Measurements from ENCODE around the gene ASPN. TPM values are rescaled to one million over a fixed set of nuclear protein-coding genes. Genes with fewer than 3 reads are reported as not detected.
"Not testable (repeated sequence)": the region's sequence is repeated elsewhere in the genome, so short reads cannot be mapped to it uniquely, and the experiment has no call there.

Gene ASPN
- total and polyA plus RNA-seq, 2 experiments from 2014 or later = 14.0 to 35.3 TPM

- DNase-seq (ENCODE audit: low spot score) = no peak
- Histone ChIP-seq H3K27ac (no peak overlapping the region), H3K36me3 (replicated peaks; ENCODE audit: insufficient read depth, low read depth) (no peaks in the 10 kb centered on the region), H3K9me3 (ENCODE audit: low read depth) (no peaks in the 10 kb centered on the region), H3K4me3 (no peak overlapping the region), H2AFZ (no peak overlapping the region), H3K4me1 (ENCODE audit: insufficient read depth) (peaks cover 8% of the 10 kb centered on the region), H3K4me2 (no peak overlapping the region), H3K9me2 (replicated peaks; ENCODE audit: insufficient read depth) (no peaks in the 10 kb centered on the region), H3K79me2 (no peaks in the 10 kb centered on the region), H3K27me3 (no peaks in the 10 kb centered on the region), H4K20me1 (ENCODE audit: insufficient read depth, poor library complexity, severe bottlenecking) (no peaks in the 10 kb centered on the region)
- TF ChIP-seq EZH2 (IDR thresholded peaks at IDR 0.05; ENCODE audit: borderline replicate concordance) (no peak), CTCF (IDR thresholded peaks at IDR 0.05; ENCODE audit: poor library complexity) (no peak), EZH2phosphoT487 (IDR thresholded peaks at IDR 0.05; ENCODE audit: low read depth, severe bottlenecking, unreplicated experiment) (no peak)
- 90% methylated on average over 2 of the region's 2 CpGs for WGBS (ENCODE audit: low lambda C conversion rate, missing lambda C conversion rate)
Measured at GRCh38 chr9:92422611-92423338, 59.5 kb downstream of the ASPN start.

GRCh38 chr9:92414566-92414965, 67.7 kb downstream of the ASPN start:
- H4K20me1 ChIP-seq (ENCODE audit: insufficient read depth, poor library complexity, severe bottlenecking) = no peaks in the 10 kb centered on the region
- H3K27me3 ChIP-seq = no peaks in the 10 kb centered on the region
- H3K4me1 ChIP-seq (ENCODE audit: insufficient read depth) = peaks cover 3% of the 10 kb centered on the region
- DNase-seq (ENCODE audit: low spot score) = no peak
- TF ChIP-seq CTCF (IDR thresholded peaks at IDR 0.05; ENCODE audit: poor library complexity) = no peak
- TF ChIP-seq EZH2 (IDR thresholded peaks at IDR 0.05; ENCODE audit: borderline replicate concordance) = no peak
- no peak for TF ChIP-seq EZH2phosphoT487 (IDR thresholded peaks at IDR 0.05; ENCODE audit: low read depth, severe bottlenecking, unreplicated experiment)
- H3K79me2 ChIP-seq = no peaks in the 10 kb centered on the region
- no peaks in the 10 kb centered on the region for H3K36me3 ChIP-seq (replicated peaks; ENCODE audit: insufficient read depth, low read depth)
- no peak overlapping the region for H3K4me3 ChIP-seq
- no peak overlapping the region for H3K4me2 ChIP-seq
- WGBS (ENCODE audit: low lambda C conversion rate, missing lambda C conversion rate) = 91% methylated on average over 1 of the region's 1 CpG
- no peak overlapping the region for H2AFZ ChIP-seq
- no peak overlapping the region for H3K27ac ChIP-seq
- no peaks in the 10 kb centered on the region for H3K9me3 ChIP-seq (ENCODE audit: low read depth)
- no peaks in the 10 kb centered on the region for H3K9me2 ChIP-seq (replicated peaks; ENCODE audit: insufficient read depth)

GRCh38 chr9:92411157-92411556, 71.1 kb downstream of the ASPN start:
- not testable (repeated sequence) for H3K4me2 ChIP-seq; H4K20me1 ChIP-seq (ENCODE audit: insufficient read depth, poor library complexity, severe bottlenecking); DNase-seq (ENCODE audit: low spot score); H3K9me3 ChIP-seq (ENCODE audit: low read depth); H3K36me3 ChIP-seq (replicated peaks; ENCODE audit: insufficient read depth, low read depth); H2AFZ ChIP-seq; H3K79me2 ChIP-seq; H3K9me2 ChIP-seq (replicated peaks; ENCODE audit: insufficient read depth); H3K4me3 ChIP-seq; H3K27me3 ChIP-seq
- Histone ChIP-seq H3K27ac (peak overlapping the region; percentile 49), H3K4me1 (ENCODE audit: insufficient read depth) (peaks cover 11% of the 10 kb centered on the region)
- WGBS (ENCODE audit: low lambda C conversion rate, missing lambda C conversion rate) = 80% methylated on average over 4 of the region's 4 CpGs

GRCh38 chr9:92408747-92409478, 73.4 kb downstream of the ASPN start:
- H3K79me2 ChIP-seq = no peaks in the 10 kb centered on the region
- no peaks in the 10 kb centered on the region for H3K9me2 ChIP-seq (replicated peaks; ENCODE audit: insufficient read depth)
- no peaks in the 10 kb centered on the region for H4K20me1 ChIP-seq (ENCODE audit: insufficient read depth, poor library complexity, severe bottlenecking)
- no peak overlapping the region for H3K4me3 ChIP-seq
- TF ChIP-seq CTCF (IDR thresholded peaks at IDR 0.05; ENCODE audit: poor library complexity) = no peak
- no peak for TF ChIP-seq EZH2 (IDR thresholded peaks at IDR 0.05; ENCODE audit: borderline replicate concordance)
- TF ChIP-seq EZH2phosphoT487 (IDR thresholded peaks at IDR 0.05; ENCODE audit: low read depth, severe bottlenecking, unreplicated experiment) = no peak
- no peaks in the 10 kb centered on the region for H3K9me3 ChIP-seq (ENCODE audit: low read depth)
- DNase-seq (ENCODE audit: low spot score) = no peak
- H3K27me3 ChIP-seq = no peaks in the 10 kb centered on the region
- H3K4me1 ChIP-seq (ENCODE audit: insufficient read depth) = peaks cover 14% of the 10 kb centered on the region
- no peak overlapping the region for H2AFZ ChIP-seq
- H3K4me2 ChIP-seq = no peak overlapping the region
- H3K27ac ChIP-seq = peak overlapping the region; percentile 60
- 74% methylated on average over 2 of the region's 2 CpGs for WGBS (ENCODE audit: low lambda C conversion rate, missing lambda C conversion rate)
- no peaks in the 10 kb centered on the region for H3K36me3 ChIP-seq (replicated peaks; ENCODE audit: insufficient read depth, low read depth)

All from hepatocyte (in vitro differentiated cells).